IgD-negative memory B cell (primary cell): ENCODE data around the gene OTULINL. TPM values are rescaled to one million over a fixed set of nuclear protein-coding genes. Genes with fewer than 3 reads are reported as not detected.

Experiments
- H3K27ac Mint-ChIP-seq, 3 donors: one replicate each; pipeline ENCODE4 v1.8.0; 2020 to 2022; ENCODE audit warnings: mild to moderate bottlenecking in 3 of 3, mixed read lengths in 3 of 3, moderate library complexity in 1 of 3
- H3K27me3 Mint-ChIP-seq: one replicate; pipeline ENCODE4 v1.8.0; 2021; ENCODE audit warnings: mixed read lengths
- H3K36me3 Mint-ChIP-seq: one replicate; pipeline ENCODE4 v1.8.0; 2020; ENCODE audit warnings: mild to moderate bottlenecking, mixed read lengths
- H3K4me1 Mint-ChIP-seq, 3 donors: one replicate each; pipeline ENCODE4 v1.8.0; 2020 to 2022; ENCODE audit warnings: mixed read lengths in 3 of 3, mild to moderate bottlenecking in 1 of 3
- H3K4me3 Mint-ChIP-seq, 4 donors: one replicate each; pipeline ENCODE4 v1.8.0; 2020 to 2022; ENCODE audit warnings: mild to moderate bottlenecking in 4 of 4, mixed read lengths in 4 of 4, moderate library complexity in 3 of 4
- H3K9me3 Mint-ChIP-seq, 3 donors: one replicate each; pipeline ENCODE4 v1.8.0; 2020 to 2021; ENCODE audit warnings: mixed read lengths in 3 of 3, mild to moderate bottlenecking in 1 of 3
- polyA plus RNA-seq: library from polyadenylated mRNA; unstranded; fragments of 300-500 nt; fragmentation: Illumina TruSeq; gene quantifications from one replicate; pipeline ENCODE4 v1.2.3, GENCODE V29; 2021

The OTULINL gene
- polyA plus RNA-seq, 1 donor from 2014 or later, result 1.2 TPM

- Mint-ChIP-seq H3K4me1 (peaks cover 8 to 14% (median 13%) of the 10 kb centered on the region in 3 donors), H3K27me3 (peaks cover 2% of the 10 kb centered on the region), H3K27ac (no peak overlapping the region), H3K9me3 (no peaks in the 10 kb centered on the region), H3K36me3 (no peaks in the 10 kb centered on the region), H3K4me3 (no peak overlapping the region)
Measured at GRCh38 chr5:14599476-14600127, 18.0 kb downstream of the OTULINL start.

GRCh38 chr5:14600846-14601245, 19.3 kb downstream of the OTULINL start:
- peaks cover 2% of the 10 kb centered on the region for H3K27me3 Mint-ChIP-seq
- no peak overlapping the region for H3K4me3 Mint-ChIP-seq
- H3K4me1 Mint-ChIP-seq, result peaks cover 0 to 4% (median 4%) of the 10 kb centered on the region in 3 donors
- no peaks in the 10 kb centered on the region for H3K9me3 Mint-ChIP-seq
- H3K27ac Mint-ChIP-seq, result no peak overlapping the region
- no peaks in the 10 kb centered on the region for H3K36me3 Mint-ChIP-seq

GRCh38 chr5:14603141-14603540, 21.5 kb downstream of the OTULINL start:
- H3K27ac Mint-ChIP-seq, result no peak overlapping the region
- H3K27me3 Mint-ChIP-seq, result peaks cover 2% of the 10 kb centered on the region
- no peak overlapping the region for H3K4me3 Mint-ChIP-seq
- H3K4me1 Mint-ChIP-seq, result peaks cover 0 to 4% (median 0%) of the 10 kb centered on the region in 3 donors
- H3K9me3 Mint-ChIP-seq, result no peaks in the 10 kb centered on the region
- H3K36me3 Mint-ChIP-seq, result no peaks in the 10 kb centered on the region

GRCh38 chr5:14607104-14607503, 25.5 kb downstream of the OTULINL start:
- Mint-ChIP-seq H3K36me3 (no peaks in the 10 kb centered on the region), H3K4me1 (peaks cover 0 to 4% (median 0%) of the 10 kb centered on the region in 3 donors), H3K4me3 (no peak overlapping the region), H3K27me3 (peaks cover 2% of the 10 kb centered on the region), H3K9me3 (no peaks in the 10 kb centered on the region), H3K27ac (no peak overlapping the region)

- Mint-ChIP-seq H3K9me3 (no peaks in the 10 kb centered on the region), H3K36me3 (no peaks in the 10 kb centered on the region), H3K4me1 (no peaks in the 10 kb centered on the region), H3K4me3 (no peak overlapping the region), H3K27me3 (peaks cover 2% of the 10 kb centered on the region), H3K27ac (no peak overlapping the region)
Measured at GRCh38 chr5:14608169-14608568, 26.6 kb downstream of the OTULINL start.

GRCh38 chr5:14611737-14612136, 30.1 kb downstream of the OTULINL start:
- H3K27me3 Mint-ChIP-seq, result no peaks in the 10 kb centered on the region
- no peaks in the 10 kb centered on the region for H3K4me1 Mint-ChIP-seq
- H3K4me3 Mint-ChIP-seq, result no peak overlapping the region
- no peak overlapping the region for H3K27ac Mint-ChIP-seq
- H3K36me3 Mint-ChIP-seq, result no peaks in the 10 kb centered on the region
- H3K9me3 Mint-ChIP-seq, result no peaks in the 10 kb centered on the region

- Mint-ChIP-seq H3K4me1 (no peaks in the 10 kb centered on the region), H3K4me3 (no peak overlapping the region), H3K27ac (no peak overlapping the region), H3K9me3 (no peaks in the 10 kb centered on the region), H3K27me3 (no peaks in the 10 kb centered on the region), H3K36me3 (no peaks in the 10 kb centered on the region)
Measured at GRCh38 chr5:14614490-14614889, 32.9 kb downstream of the OTULINL start.

- H3K9me3 Mint-ChIP-seq, result no peaks in the 10 kb centered on the region
- H3K27ac Mint-ChIP-seq, result no peak overlapping the region
- H3K27me3 Mint-ChIP-seq, result no peaks in the 10 kb centered on the region
- H3K36me3 Mint-ChIP-seq, result no peaks in the 10 kb centered on the region
- no peak overlapping the region for H3K4me3 Mint-ChIP-seq
- H3K4me1 Mint-ChIP-seq, result no peaks in the 10 kb centered on the region
Measured at GRCh38 chr5:14615365-14615764, 33.8 kb downstream of the OTULINL start.

- no peaks in the 10 kb centered on the region for H3K4me1 Mint-ChIP-seq
- no peak overlapping the region for H3K4me3 Mint-ChIP-seq
- H3K36me3 Mint-ChIP-seq, result peaks cover 3% of the 10 kb centered on the region
- no peak overlapping the region for H3K27ac Mint-ChIP-seq
- H3K9me3 Mint-ChIP-seq, result peaks cover 6 to 14% (median 10%) of the 10 kb centered on the region in 3 donors
- peaks cover 5% of the 10 kb centered on the region for H3K27me3 Mint-ChIP-seq
Measured at GRCh38 chr5:14617441-14617840, 35.8 kb downstream of the OTULINL start.

GRCh38 chr5:14627270-14627669, 45.7 kb downstream of the OTULINL start:
- Mint-ChIP-seq H3K4me1 (no peaks in the 10 kb centered on the region), H3K27me3 (no peaks in the 10 kb centered on the region), H3K27ac (no peak overlapping the region), H3K9me3 (peaks cover 2 to 10% (median 5%) of the 10 kb centered on the region in 3 donors), H3K4me3 (no peak overlapping the region), H3K36me3 (no peaks in the 10 kb centered on the region)

GRCh38 chr5:14628346-14628745, 46.8 kb downstream of the OTULINL start:
- H3K27ac Mint-ChIP-seq, result no peak overlapping the region
- peaks cover 2 to 9% (median 3%) of the 10 kb centered on the region in 3 donors for H3K9me3 Mint-ChIP-seq
- H3K4me1 Mint-ChIP-seq, result no peaks in the 10 kb centered on the region
- H3K4me3 Mint-ChIP-seq, result no peak overlapping the region
- no peaks in the 10 kb centered on the region for H3K36me3 Mint-ChIP-seq
- no peaks in the 10 kb centered on the region for H3K27me3 Mint-ChIP-seq

GRCh38 chr5:14630671-14631070, 49.1 kb downstream of the OTULINL start:
- Mint-ChIP-seq H3K4me3 (no peak overlapping the region), H3K27me3 (no peaks in the 10 kb centered on the region), H3K36me3 (no peaks in the 10 kb centered on the region)

GRCh38 chr5:14635656-14636055, 54.1 kb downstream of the OTULINL start:
- Mint-ChIP-seq H3K4me3 (no peak overlapping the region), H3K27ac (no peak overlapping the region), H3K27me3 (no peaks in the 10 kb centered on the region), H3K9me3 (peaks cover 0 to under 1% (median 0%) of the 10 kb centered on the region in 3 donors), H3K36me3 (no peaks in the 10 kb centered on the region), H3K4me1 (no peaks in the 10 kb centered on the region)

More at GRCh38 chr5:14630671-14631070, 49.1 kb downstream of the OTULINL start:
- peaks cover 0 to 9% (median 3%) of the 10 kb centered on the region in 3 donors for H3K9me3 Mint-ChIP-seq
- H3K27ac Mint-ChIP-seq, result no peak overlapping the region
- no peaks in the 10 kb centered on the region for H3K4me1 Mint-ChIP-seq

GRCh38 chr5:14640765-14641164, 59.2 kb downstream of the OTULINL start:
- H3K4me3 Mint-ChIP-seq, result no peak overlapping the region
- H3K27me3 Mint-ChIP-seq, result peaks cover 3% of the 10 kb centered on the region
- no peaks in the 10 kb centered on the region for H3K9me3 Mint-ChIP-seq
- H3K4me1 Mint-ChIP-seq, result no peaks in the 10 kb centered on the region
- no peak overlapping the region for H3K27ac Mint-ChIP-seq
- peaks cover 2% of the 10 kb centered on the region for H3K36me3 Mint-ChIP-seq

- Mint-ChIP-seq H3K4me1 (no peaks in the 10 kb centered on the region), H3K36me3 (peaks cover 2% of the 10 kb centered on the region), H3K27ac (no peak overlapping the region), H3K27me3 (peaks cover 9% of the 10 kb centered on the region), H3K4me3 (no peak overlapping the region), H3K9me3 (no peaks in the 10 kb centered on the region)
Measured at GRCh38 chr5:14644623-14645237, 63.1 kb downstream of the OTULINL start.

- H3K9me3 Mint-ChIP-seq, result no peaks in the 10 kb centered on the region
- H3K4me3 Mint-ChIP-seq, result no peak overlapping the region
- H3K4me1 Mint-ChIP-seq, result no peaks in the 10 kb centered on the region
- no peak overlapping the region for H3K27ac Mint-ChIP-seq
- H3K27me3 Mint-ChIP-seq, result peaks cover 9% of the 10 kb centered on the region
- no peaks in the 10 kb centered on the region for H3K36me3 Mint-ChIP-seq
Measured at GRCh38 chr5:14650052-14650451, 68.5 kb downstream of the OTULINL start.
